Measurements from ENCODE around the gene SPRYD3.

GRCh38 chr12:53118751-53119300 is 39.6 kb upstream of the SPRYD3 start:
- TF ChIP-seq CTCF (conservative IDR thresholded peaks at IDR 0.05; ENCODE audit: low read depth in 2 of 2) (no peak), EZH2 (IDR thresholded peaks at IDR 0.05; ENCODE audit: low read depth, unreplicated experiment) (no peak), ETS1 (IDR thresholded peaks at IDR 0.05) (no peak), POLR2AphosphoS5 (IDR thresholded peaks at IDR 0.05; ENCODE audit: low read depth) (no peak), ZNF114 (CRISPR knock-in tag; IDR thresholded peaks at IDR 0.05) (no peak), ZNF331 (CRISPR knock-in tag; IDR thresholded peaks at IDR 0.05; ENCODE audit: low read depth) (no peak), STAT1 (IDR thresholded peaks at IDR 0.05; ENCODE audit: unreplicated experiment) (no peak), REST (IDR thresholded peaks at IDR 0.05; ENCODE audit: unreplicated experiment) (no peak)

All from GM23338 (cell line).